K562 (cell line): Measurements from ENCODE around the gene TADA1. TPM values are rescaled to one million over a fixed set of nuclear protein-coding genes. Genes with fewer than 3 reads are reported as not detected.

Experiments used
- ATF7 ChIP-seq: fragments of 450-650 bp; IDR thresholded peaks from 2 replicates; pipeline ENCODE4 v1.7.1; 2014; ENCODE audit warnings: mild to moderate bottlenecking, moderate library complexity
- CBX8 ChIP-seq: fragments of 200-600 bp; sonication (generic); IDR thresholded peaks from 2 replicates; pipeline ENCODE4 v1.6.1; 2012; ENCODE audit warnings: borderline replicate concordance, mixed run types, low read depth, mild to moderate bottlenecking, moderate library complexity, mixed read lengths, low read length, control low read depth, inconsistent platforms; ENCODE audit not compliant: poor library complexity, severe bottlenecking; ENCODE audit errors: extremely low read depth
- ETV6 ChIP-seq, 3 experiments: fragments of 150-350 bp in 1 of 3; sonication (generic) in 1 of 3; formaldehyde crosslinking in 1 of 3; IDR thresholded peaks; 2 replicates each; pipeline versions ENCODE4 v1.6.1 to v1.8.0; 2014 to 2022; ENCODE audit warnings: borderline replicate concordance in 2 of 3, low read depth in 2 of 3, antibody characterized with exemption in 1 of 3, low read length in 1 of 3, mild to moderate bottlenecking in 1 of 3, missing genetic modification reagents in 1 of 3
- HNRNPUL1 ChIP-seq: fragments of 200-400 bp; formaldehyde crosslinking; IDR thresholded peaks from 2 replicates; pipeline ENCODE4 v1.6.1; 2017; ENCODE audit warnings: low read length
- JUN ChIP-seq, 2 experiments: sonication (generic) in 1 of 2; formaldehyde crosslinking in 1 of 2; IDR thresholded peaks; 2 replicates each; pipeline versions ENCODE4 v1.6.1 to v1.8.0; 2012 to 2022; ENCODE audit warnings: borderline replicate concordance in 2 of 2, mild to moderate bottlenecking in 2 of 2, improper control_type of control experiment in 1 of 2, low read depth in 1 of 2, low read length in 1 of 2, missing genetic modification reagents in 1 of 2
- KHSRP ChIP-seq: fragments of 450-650 bp; IDR thresholded peaks from 2 replicates; pipeline ENCODE4 v1.6.1; 2017
- NR1H2 ChIP-seq: sonication (generic); formaldehyde crosslinking; IDR thresholded peaks from 2 replicates; pipeline ENCODE4 v1.4.0; 2020; ENCODE audit warnings: mild to moderate bottlenecking, missing genetic modification reagents
- PHTF2 ChIP-seq: fragments of 250-450 bp; sonication (Bioruptor Pico); IDR thresholded peaks from 2 replicates; pipeline ENCODE4 v1.5.0; 2021; ENCODE audit warnings: mild to moderate bottlenecking
- RBBP5 ChIP-seq: fragments of 200-600 bp; sonication (generic); IDR thresholded peaks from 2 replicates; pipeline ENCODE4 v1.6.1; 2012; ENCODE audit warnings: borderline replicate concordance, mild to moderate bottlenecking, low read length, control low read depth, inconsistent platforms; ENCODE audit not compliant: insufficient read depth, poor library complexity, severe bottlenecking
- RBM17 ChIP-seq: fragments of 200-400 bp; formaldehyde crosslinking; IDR thresholded peaks from 2 replicates; pipeline ENCODE4 v1.6.1; 2017; ENCODE audit warnings: low read depth, mild to moderate bottlenecking, low read length, borderline replicate concordance
- SMARCE1 ChIP-seq: fragments of 450-650 bp; IDR thresholded peaks from 2 replicates; pipeline ENCODE4 v1.7.1; 2016; ENCODE audit warnings: mild to moderate bottlenecking
- STAG1 ChIP-seq: sonication (generic); formaldehyde crosslinking; IDR thresholded peaks from 2 replicates; pipeline ENCODE4 v1.5.0; 2020; ENCODE audit warnings: missing genetic modification reagents, borderline replicate concordance
- TEAD1 ChIP-seq, 2 experiments: fragments of 450-650 bp in 1 of 2; sonication (generic) in 1 of 2; formaldehyde crosslinking; IDR thresholded peaks; 2 replicates each; pipeline versions ENCODE4 v1.4.0 to v1.8.0; 2020 to 2022; ENCODE audit warnings: mild to moderate bottlenecking in 2 of 2, missing genetic modification reagents in 1 of 2
- U2AF2 ChIP-seq: fragments of 200-400 bp; formaldehyde crosslinking; optimal IDR thresholded peaks from 2 replicates; pipeline ENCODE3; 2017; ENCODE audit warnings: low read depth, mild to moderate bottlenecking, low read length
- ZNF175 ChIP-seq: fragments of 200-800 bp; sonication (Bioruptor generic); IDR thresholded peaks from 2 replicates; pipeline ENCODE4 v1.6.1; 2016; ENCODE audit warnings: low read depth, mild to moderate bottlenecking, missing genetic modification characterization, missing compliant biosample characterization
- polyA plus RNA-seq, 8 experiments: library from polyadenylated mRNA; depleted of rRNA in 4 of 8; stranded (reverse) in 5 of 8; unstranded in 3 of 8; fragments of >200 nt; fragmentation: Nextera tagmentation in 2 of 8; fragmentation: Illumina TruSeq in 1 of 8; extraction: Ambion mirVana in 2 of 8; extraction: Trizol in 1 of 8; gene quantifications; 2 replicates each; pipeline versions ENCODE4 v1.2.1 to v1.2.3, GENCODE V29; 2011 to 2014; ENCODE audit warnings: inconsistent platforms in 1 of 8, missing spikeins in 1 of 8
- total RNA-seq, 7 experiments: library from RNA; depleted of rRNA in 6 of 7; stranded (reverse); fragments of >200 nt in 6 of 7; fragmentation: Illumina TruSeq in 2 of 7; extraction: Trizol in 2 of 7; gene quantifications; 2 replicates each; pipeline versions ENCODE4 v1.2.1 to v1.2.3, GENCODE V29; 2011 to 2021; ENCODE audit warnings: low replicate concordance in 1 of 7
- TF ChIP-seq, protein P1 (sequence below), 2 experiments: fragments of 450-650 bp; conservative IDR thresholded peaks; 2 replicates each; pipeline ENCODE4 v1.6.1; 2017; ENCODE audit warnings: mild to moderate bottlenecking in 2 of 2, moderate library complexity in 2 of 2
- TF ChIP-seq, protein P2 (sequence below): fragments of 450-650 bp; IDR thresholded peaks from one replicate; pipeline ENCODE4 v1.6.1; 2018; ENCODE audit warnings: mild to moderate bottlenecking, moderate library complexity; ENCODE audit not compliant: partially characterized antibody
- TF ChIP-seq, protein P3 (sequence below): fragments of 450-650 bp; IDR thresholded peaks from 2 replicates; pipeline ENCODE4 v1.6.1; 2016; ENCODE audit warnings: borderline replicate concordance

TADA1 gene
- total and polyA plus RNA-seq, 9 of the 15 experiments (the other 6 are each of a cell fraction or from before 2014, with no cell fraction given) = 15.9 to 76.5 (median 28.7) TPM

DNA sequence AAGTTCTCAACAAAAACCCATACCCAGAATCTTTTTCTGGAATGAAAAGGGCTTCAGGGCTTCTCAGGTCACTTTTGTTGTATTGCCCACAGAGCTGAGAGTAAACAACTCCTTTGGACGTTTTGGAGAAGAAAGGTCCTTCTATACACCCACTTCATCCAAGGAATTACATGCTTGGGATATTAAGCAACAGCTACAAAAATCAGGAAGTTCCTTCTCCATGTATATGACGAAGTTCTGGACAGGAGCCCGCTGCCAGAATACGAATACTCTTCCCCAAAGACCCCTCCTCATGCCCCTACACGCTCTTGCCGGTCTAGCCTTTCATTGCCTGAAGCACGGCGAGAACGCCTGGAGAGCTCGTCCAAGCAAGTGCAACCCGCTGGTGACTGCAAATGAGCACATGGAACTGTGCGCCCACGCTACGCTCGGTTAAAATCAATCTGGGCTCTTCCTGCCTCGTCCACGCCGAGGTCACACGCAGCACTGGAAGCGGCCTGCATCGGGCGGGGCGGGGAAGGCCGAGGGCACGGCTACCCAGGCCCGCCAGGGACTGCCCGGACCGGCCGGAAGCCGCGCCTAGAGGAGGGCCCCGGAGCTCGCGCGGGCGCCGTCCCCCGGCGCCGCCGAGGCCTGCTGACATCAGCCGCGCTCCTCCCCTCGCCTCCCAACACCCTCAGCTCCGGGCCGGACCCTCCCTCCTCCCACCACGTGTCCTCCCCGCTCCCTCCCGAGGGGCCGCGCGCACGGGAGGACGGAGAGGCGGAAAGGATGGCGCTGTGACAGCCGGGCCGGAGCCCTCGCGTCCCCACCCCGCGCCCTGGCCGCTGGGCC is 37.1 kb downstream of the TADA1 start, which contains the start of gene POGK (continued):
- peak in 1 of 2 experiments; percentile 48; a peak in 1 of 4 replicates for TF ChIP-seq TEAD1 (CRISPR knock-in tag; IDR thresholded peaks at IDR 0.05)
- TF ChIP-seq, protein P1, sequence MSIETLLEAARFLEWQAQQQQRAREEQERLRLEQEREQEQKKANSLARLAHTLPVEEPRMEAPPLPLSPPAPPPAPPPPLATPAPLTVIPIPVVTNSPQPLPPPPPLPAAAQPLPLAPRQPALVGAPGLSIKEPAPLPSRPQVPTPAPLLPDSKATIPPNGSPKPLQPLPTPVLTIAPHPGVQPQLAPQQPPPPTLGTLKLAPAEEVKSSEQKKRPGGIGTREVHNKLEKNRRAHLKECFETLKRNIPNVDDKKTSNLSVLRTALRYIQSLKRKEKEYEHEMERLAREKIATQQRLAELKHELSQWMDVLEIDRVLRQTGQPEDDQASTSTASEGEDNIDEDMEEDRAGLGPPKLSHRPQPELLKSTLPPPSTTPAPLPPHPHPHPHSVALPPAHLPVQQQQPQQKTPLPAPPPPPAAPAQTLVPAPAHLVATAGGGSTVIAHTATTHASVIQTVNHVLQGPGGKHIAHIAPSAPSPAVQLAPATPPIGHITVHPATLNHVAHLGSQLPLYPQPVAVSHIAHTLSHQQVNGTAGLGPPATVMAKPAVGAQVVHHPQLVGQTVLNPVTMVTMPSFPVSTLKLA (conservative IDR thresholded peaks at IDR 0.05) = peak; percentile 61 to 88
- TF ChIP-seq, protein P2, sequence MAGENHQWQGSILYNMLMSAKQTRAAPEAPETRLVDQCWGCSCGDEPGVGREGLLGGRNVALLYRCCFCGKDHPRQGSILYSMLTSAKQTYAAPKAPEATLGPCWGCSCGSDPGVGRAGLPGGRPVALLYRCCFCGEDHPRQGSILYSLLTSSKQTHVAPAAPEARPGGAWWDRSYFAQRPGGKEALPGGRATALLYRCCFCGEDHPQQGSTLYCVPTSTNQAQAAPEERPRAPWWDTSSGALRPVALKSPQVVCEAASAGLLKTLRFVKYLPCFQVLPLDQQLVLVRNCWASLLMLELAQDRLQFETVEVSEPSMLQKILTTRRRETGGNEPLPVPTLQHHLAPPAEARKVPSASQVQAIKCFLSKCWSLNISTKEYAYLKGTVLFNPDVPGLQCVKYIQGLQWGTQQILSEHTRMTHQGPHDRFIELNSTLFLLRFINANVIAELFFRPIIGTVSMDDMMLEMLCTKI = no peak
- TF ChIP-seq RBM17 = no peak
- TF ChIP-seq HNRNPUL1 = no peak
- TF ChIP-seq ETV6 (IDR thresholded peaks at IDR 0.05; ENCODE audit: borderline replicate concordance in 1 of 2, low read depth in 2 of 2, low read length in 1 of 2) = no peak
- no peak for TF ChIP-seq ETV6 (CRISPR knock-in tag; IDR thresholded peaks at IDR 0.05; ENCODE audit: borderline replicate concordance)
- TF ChIP-seq U2AF2 = no peak
- TF ChIP-seq SMARCE1 = peak; percentile 39; the same call in 1 of the 2 replicates
- peak; percentile 58 for TF ChIP-seq RBBP5
- 0 out of 2 replicates have a peak, but pooled peaks have one; percentile 57 for TF ChIP-seq ZNF175 (CRISPR knock-in tag)
- no peak for TF ChIP-seq PHTF2 (CRISPR knock-in tag)
- 0 out of 2 replicates have a peak, but pooled peaks have one; percentile 26 for TF ChIP-seq STAG1 (CRISPR knock-in tag)
- TF ChIP-seq, protein P3, sequence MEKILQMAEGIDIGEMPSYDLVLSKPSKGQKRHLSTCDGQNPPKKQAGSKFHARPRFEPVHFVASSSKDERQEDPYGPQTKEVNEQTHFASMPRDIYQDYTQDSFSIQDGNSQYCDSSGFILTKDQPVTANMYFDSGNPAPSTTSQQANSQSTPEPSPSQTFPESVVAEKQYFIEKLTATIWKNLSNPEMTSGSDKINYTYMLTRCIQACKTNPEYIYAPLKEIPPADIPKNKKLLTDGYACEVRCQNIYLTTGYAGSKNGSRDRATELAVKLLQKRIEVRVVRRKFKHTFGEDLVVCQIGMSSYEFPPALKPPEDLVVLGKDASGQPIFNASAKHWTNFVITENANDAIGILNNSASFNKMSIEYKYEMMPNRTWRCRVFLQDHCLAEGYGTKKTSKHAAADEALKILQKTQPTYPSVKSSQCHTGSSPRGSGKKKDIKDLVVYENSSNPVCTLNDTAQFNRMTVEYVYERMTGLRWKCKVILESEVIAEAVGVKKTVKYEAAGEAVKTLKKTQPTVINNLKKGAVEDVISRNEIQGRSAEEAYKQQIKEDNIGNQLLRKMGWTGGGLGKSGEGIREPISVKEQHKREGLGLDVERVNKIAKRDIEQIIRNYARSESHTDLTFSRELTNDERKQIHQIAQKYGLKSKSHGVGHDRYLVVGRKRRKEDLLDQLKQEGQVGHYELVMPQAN = peak; percentile 49; the same call in 1 of the 2 replicates
- TF ChIP-seq NR1H2 (CRISPR knock-in tag) = 0 out of 2 replicates have a peak, but pooled peaks have one; percentile 53
- peak; percentile 84 for TF ChIP-seq ATF7
- TF ChIP-seq JUN (IDR thresholded peaks at IDR 0.05; ENCODE audit: borderline replicate concordance, low read depth, low read length) = peak; percentile 47; the same call in 1 of the 2 replicates
- no peak for TF ChIP-seq JUN (CRISPR knock-in tag; IDR thresholded peaks at IDR 0.05; ENCODE audit: borderline replicate concordance)
- no peak for TF ChIP-seq CBX8
- no peak for TF ChIP-seq KHSRP
